Epithelial cell of esophagus (primary cell): ENCODE results near the gene NTRK2.

Experiments
- DNase-seq: peaks from one replicate; pipeline ENCODE4 v3.0.0; 2010; ENCODE audit warnings: low read depth
- H3K4me3 ChIP-seq: 2 replicates; pipeline ENCODE4 v1.5.1; 2011; ENCODE audit warnings: mild to moderate bottlenecking, low read length, control low read depth
- CTCF ChIP-seq: IDR thresholded peaks from 2 replicates; pipeline ENCODE4 v1.5.1; 2011; ENCODE audit warnings: low read depth, mild to moderate bottlenecking, low read length, control low read depth, inconsistent platforms; ENCODE audit not compliant: insufficient read depth; ENCODE audit errors: missing control alignments

Gene NTRK2

DNA sequence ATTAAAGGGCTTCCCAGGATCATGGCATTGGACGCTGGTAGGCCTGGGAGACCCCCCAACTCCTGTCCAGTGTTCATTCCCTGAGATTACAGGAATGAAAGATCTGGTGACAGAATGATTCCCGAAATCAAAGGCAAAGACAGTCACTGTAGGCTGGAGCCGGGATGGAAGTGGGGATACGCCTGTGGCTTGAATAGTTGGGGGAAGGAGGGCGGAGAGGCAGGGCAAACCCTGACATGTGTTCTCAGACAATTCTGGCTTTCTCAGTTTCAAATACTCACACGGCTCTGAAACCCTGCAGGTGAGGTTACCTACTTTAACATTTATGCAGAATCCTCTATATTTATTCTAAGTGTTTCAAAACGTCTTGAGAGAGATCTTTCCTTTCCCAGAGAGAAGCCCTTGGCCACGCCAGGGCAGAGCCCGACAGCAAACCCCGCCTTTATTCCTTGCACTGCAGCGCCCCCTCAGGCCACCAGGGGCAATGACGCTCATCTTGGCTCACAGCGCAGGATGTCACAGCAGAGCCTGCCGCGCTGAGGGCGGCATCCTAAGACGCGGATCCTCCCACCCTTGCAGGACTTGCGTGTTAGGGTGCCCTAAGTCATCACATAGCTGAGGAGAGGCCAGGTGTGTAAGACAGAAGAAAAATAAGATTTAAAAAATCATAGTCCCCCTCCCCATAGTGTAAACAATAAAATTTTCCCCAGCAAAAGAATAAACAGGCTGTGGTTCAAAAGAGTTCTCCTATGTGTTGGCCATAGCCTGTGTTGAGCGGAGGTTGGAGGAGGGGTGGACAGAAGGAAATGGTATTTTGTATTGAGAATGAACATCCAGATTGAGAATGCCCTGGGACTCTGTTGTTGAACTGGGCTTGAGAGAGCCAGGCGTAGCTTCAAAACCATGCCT lies 284.5 kb downstream of the NTRK2 start:
- TF ChIP-seq CTCF, result peak; percentile 95
- DNase-seq, result peak; percentile 79
- no peak overlapping the region for H3K4me3 ChIP-seq

GRCh38 chr9:84955155-84955554 lies 285.6 kb downstream of the NTRK2 start:
- no peak overlapping the region for H3K4me3 ChIP-seq
- DNase-seq, result no peak
- no peak for TF ChIP-seq CTCF

GRCh38 chr9:84955971-84956370 lies 286.4 kb downstream of the NTRK2 start:
- TF ChIP-seq CTCF, result no peak
- no peak overlapping the region for H3K4me3 ChIP-seq
- DNase-seq, result no peak

DNA sequence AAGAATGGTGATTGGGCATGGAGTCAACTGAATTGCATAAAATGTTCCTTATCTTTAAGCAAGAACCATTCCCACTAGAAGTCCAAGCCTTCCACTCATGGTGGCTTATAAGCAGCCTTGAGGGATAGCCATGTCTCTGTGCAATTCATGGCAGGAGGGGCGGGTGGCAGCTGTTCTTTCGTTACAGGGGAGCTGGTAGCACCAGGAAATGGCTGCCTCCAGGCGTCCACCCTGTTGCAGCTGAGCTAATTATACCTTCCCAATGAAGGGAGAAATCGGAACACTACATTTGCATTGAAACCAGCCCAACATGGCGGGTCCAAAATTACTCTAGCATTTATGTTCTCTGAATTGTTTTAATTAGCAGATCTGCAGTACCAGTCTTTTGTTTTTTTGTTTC lies 289.8 kb downstream of the NTRK2 start:
- no peak for TF ChIP-seq CTCF
- no peak overlapping the region for H3K4me3 ChIP-seq
- DNase-seq, result no peak

DNA sequence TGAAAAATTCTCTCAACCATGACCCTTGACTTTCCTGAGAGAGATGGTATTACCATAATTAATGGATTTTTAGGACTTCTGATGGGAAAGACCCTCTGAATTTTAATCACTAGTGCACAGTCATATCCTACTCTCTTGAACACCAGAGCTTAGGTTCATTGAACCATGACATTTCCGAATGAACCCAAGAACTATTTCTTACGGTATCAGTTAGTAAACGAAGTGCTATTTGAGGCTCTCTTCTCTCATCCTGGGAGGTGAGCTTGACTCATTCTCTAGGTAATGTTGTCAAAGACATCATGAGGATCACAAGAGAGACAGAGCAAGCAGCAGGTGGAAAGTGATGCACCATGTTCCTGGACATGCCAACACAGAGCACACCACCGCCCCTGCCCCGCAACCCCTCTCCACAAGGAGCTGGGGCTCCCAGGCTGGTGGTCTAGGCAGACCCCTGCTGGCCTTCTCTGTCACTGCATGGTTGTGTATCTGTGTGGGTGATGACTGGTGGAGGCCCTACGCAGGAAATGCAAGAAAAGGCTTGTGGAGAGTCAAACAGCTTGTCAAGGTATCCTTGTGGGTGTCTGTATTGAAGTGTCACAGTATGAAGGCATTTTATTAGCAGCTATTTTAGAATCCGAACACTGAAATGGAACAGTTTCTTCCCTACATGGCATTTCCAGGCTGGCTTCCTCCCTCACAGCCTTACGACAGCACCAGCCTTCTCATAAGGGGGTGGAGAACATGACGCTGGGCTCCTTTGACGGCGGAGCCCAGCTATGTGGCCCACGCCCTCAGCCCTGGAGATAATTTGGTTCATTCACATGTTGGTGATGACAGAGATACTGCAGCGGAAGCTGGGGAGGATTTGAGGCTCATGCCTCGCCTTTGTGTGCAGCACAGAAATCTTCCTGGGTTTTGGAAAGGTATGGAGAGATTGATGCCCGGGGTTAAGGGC lies 297.6 kb downstream of the NTRK2 start:
- peak; percentile 21 for DNase-seq
- no peak overlapping the region for H3K4me3 ChIP-seq
- TF ChIP-seq CTCF, result no peak

DNA sequence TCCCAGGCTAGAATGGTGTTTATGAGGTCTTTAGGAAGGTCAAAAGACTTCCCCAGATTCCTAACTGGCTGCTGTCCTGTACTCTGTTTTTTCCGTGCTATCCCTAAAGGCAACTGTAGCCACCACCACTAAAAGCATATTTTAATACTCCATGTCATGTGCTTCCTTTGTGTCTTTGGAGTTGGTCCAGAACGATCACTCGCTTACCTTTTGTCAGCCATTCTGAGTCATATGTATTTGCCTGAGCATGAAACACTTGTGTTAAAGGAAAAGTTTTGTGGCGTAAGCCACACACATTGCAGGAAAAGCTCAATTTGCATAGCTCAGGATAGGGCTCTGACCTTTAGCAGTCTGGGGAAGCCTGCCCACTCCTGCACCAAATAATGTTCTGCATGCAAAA lies 299.6 kb downstream of the NTRK2 start:
- no peak for TF ChIP-seq CTCF

More for the DNA sequence above, 299.6 kb downstream of the NTRK2 start:
- peak; percentile 94 for DNase-seq
- H3K4me3 ChIP-seq, result no peak overlapping the region
